ENCODE measurements around the gene SRSF1.

Gene SRSF1

DNA sequence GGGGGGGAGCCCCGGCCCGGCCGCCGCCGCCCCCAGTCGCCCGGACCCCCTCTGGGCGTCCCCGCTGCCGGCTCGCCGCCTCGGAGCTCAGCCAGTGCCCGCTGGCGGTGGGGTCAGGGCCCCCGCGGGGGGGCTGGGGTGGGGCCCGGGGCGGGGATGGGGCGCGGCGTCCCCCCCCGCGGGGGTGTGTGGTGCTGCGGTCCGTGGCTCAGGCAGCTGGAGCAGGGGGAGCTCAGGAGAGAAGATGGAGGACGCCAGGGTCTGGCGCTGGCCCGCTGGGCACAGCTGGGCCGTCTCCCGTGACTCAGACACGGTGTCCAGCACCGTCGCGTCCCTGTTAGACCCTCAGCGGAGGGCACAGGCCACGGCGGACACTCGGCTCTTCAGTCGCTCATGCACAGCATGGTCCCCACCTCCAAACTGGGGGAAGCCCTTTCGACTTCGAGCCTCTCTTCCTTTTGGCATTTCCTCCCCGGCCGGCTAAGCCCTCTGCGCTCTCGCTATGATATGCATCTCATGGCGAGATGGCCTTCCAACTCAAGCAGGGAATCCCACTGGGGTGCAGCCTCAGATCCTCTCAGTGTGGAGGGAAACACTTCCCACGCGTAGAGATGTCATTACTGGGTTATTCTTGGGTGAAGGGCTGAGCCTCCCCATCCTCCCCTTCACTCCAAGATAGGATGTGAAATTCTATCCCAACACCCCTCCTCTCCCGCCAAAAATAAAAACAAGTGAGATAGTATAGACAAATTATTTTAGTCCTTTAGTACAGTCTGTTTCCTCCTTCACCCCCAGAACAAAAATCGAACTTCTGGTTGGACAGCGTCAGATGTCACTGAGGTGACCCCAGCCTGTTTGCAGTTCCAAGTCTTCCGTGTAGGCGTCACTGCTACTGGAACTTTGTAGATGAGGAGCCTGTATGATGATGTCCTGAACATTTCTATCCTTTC lies 18.5 kb downstream of the SRSF1 start:
- no peaks in the 10 kb centered on the region for H3K27me3 Mint-ChIP-seq (ENCODE audit: low read depth)
- H3K4me1 Mint-ChIP-seq (ENCODE audit: low read depth): peaks cover 55% of the 10 kb centered on the region
- peak overlapping the region; percentile 96 for H3K27ac Mint-ChIP-seq

DNA sequence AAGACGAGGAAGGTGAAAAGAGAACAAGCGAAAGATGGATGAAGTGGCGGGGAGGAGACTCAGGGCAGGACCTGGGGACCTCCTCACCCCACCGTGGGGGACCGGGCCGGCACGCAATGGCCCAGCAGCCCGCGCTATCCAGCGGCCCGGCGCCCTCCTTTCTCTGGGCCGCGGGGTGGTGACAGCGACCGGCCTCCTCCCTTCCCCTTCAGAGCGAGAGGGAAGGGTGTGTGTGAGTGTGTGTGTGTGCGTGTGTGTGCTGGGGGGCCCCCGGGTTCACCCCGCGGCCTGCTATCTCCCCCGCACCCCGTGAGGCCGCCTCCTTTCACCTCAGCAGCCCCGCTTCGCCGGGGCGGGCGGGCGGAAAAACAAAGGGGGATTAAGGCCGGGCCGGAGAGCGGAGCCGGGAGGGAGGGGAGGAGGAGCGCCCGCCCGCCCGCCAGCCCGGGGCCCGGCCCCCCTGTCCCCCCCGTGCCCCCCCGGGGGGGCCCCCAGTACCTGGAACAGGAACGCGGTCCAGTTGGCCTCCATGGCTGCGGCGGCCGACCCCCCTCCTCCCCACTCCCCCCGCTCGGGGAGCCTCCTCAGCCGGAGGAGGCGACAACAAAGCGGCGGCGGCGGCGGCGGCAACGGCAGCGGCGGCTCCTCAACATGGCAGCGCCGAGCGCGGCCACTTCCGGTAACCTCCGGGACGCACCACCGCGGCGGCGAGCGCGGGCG lies 19.3 kb downstream of the SRSF1 start, which contains the start of gene VEZF1:
Gene VEZF1 (minus strand): TSS at position 674 of the 720 bp plus-strand sequence. CDS start 143 bp downstream, at position 531.
- Mint-ChIP-seq H3K36me3 (ENCODE audit: low read depth) (peaks cover 33% of the 10 kb centered on the region), H3K9me3 (no peaks in the 10 kb centered on the region), H3K27ac (peak within 1 kb of the TSS; percentile 96), H3K4me3 (peak within 1 kb of the TSS; percentile 95), H3K27me3 (ENCODE audit: low read depth) (no peaks in the 10 kb centered on the region), H3K4me1 (ENCODE audit: low read depth) (peaks cover 56% of the 10 kb centered on the region)
- DNase-seq (ENCODE audit: low spot score): peak; percentile 76

More for the DNA sequence above, 18.5 kb downstream of the SRSF1 start:
- H3K9me3 Mint-ChIP-seq: no peaks in the 10 kb centered on the region
- peak overlapping the region; percentile 95 for H3K4me3 Mint-ChIP-seq
- DNase-seq (ENCODE audit: low spot score): peak; percentile 69
- H3K36me3 Mint-ChIP-seq (ENCODE audit: low read depth): peaks cover 32% of the 10 kb centered on the region

DNA sequence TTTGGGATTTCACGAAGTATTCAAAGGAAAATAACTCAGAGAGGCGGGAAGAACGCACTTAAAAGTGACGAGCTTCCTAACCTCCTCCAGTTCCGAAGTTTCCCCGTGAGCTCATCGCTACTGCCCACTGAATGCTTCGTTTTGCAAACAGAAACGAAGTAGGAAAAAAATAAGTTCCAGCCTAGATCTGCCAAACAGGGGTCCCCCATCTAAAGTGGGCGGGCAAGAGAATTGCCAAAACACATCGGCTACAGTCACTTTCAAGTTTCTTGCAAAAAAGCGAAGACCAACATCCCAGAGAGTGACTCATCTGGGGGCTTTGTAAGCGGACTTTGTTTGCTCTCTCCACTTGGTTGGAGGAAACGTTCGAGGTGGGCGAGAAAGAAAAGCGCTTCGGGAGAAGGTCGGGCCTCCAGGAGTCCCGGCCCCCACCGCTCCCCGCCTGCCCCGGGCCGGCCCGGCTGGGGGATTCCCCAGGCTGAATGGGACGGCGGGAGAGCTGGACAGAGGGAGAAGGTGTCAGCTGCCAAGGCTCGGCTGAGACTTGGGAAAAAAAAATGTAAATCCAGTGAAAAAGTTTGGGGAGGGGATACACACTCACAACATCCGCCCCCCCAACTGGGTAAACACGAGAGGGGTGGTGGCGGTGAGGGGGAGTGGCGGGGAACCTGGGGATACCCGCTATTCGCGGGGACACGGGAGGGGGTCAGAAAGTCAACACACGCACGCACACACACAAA lies 20.0 kb downstream of the SRSF1 start:
- Mint-ChIP-seq H3K9me3 (no peaks in the 10 kb centered on the region), H3K4me1 (ENCODE audit: low read depth) (peaks cover 61% of the 10 kb centered on the region), H3K4me3 (peak overlapping the region; percentile 90), H3K36me3 (ENCODE audit: low read depth) (peaks cover 34% of the 10 kb centered on the region), H3K27me3 (ENCODE audit: low read depth) (no peaks in the 10 kb centered on the region), H3K27ac (peak overlapping the region; percentile 92)
- DNase-seq (ENCODE audit: low spot score): peak; percentile 46

DNA sequence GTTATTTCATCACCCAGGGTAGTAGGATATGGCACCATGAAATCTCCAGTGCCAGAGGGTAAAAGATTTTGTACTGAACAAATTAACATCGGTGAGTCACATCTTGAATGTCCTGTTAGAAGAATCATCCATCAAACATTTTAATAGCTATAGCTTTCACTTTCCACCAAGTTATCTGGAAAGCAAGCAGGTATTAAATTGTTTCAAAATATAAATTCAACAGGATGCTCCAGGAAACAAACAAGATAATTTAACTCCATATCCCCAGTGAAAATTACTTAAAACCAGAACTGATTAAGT lies 21.4 kb downstream of the SRSF1 start:
- H3K27me3 Mint-ChIP-seq (ENCODE audit: low read depth): no peaks in the 10 kb centered on the region
- H3K4me3 Mint-ChIP-seq: peak overlapping the region; percentile 56
- no peak overlapping the region for H3K27ac Mint-ChIP-seq
- peaks cover 42% of the 10 kb centered on the region for H3K36me3 Mint-ChIP-seq (ENCODE audit: low read depth)
- no peak for DNase-seq (ENCODE audit: low spot score)
- H3K9me3 Mint-ChIP-seq: no peaks in the 10 kb centered on the region
- peaks cover 60% of the 10 kb centered on the region for H3K4me1 Mint-ChIP-seq (ENCODE audit: low read depth)

DNA sequence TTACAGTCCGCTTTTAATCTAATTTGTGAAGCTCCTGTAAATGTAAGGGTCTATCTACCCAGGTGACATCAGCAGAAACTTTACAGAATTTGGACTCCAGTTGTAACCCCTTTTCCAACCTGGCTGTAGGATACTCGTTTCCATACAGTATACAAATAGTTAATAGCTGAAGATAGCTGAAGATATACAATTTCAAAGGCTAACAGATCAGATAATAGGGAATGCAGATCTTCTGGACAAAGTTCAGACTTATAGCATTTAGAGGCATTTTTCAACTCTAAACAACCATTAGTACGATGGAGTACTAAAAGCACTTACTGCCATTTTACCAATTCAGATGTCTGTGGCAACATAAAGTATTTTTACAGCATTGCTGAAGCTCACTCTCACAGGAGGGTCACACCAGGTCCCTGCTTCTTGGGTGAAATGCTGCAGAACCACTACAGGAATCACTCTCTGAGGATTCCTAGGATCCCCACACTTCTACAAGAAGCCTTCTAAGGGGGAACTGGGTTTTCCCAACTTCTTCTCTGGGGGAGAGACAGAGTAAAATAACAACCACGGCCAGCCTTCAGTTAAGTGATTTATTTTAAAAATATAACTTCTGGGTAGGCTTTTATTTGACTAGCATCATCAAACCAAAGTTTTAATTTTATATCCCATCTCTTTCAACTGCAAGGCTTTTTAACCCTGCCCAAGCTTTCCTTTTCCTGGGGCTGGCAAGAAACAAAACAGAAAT lies 21.9 kb downstream of the SRSF1 start:
- no peak for DNase-seq (ENCODE audit: low spot score)
- Mint-ChIP-seq H3K27me3 (ENCODE audit: low read depth) (no peaks in the 10 kb centered on the region), H3K9me3 (no peaks in the 10 kb centered on the region), H3K4me1 (ENCODE audit: low read depth) (peaks cover 63% of the 10 kb centered on the region), H3K36me3 (ENCODE audit: low read depth) (peaks cover 46% of the 10 kb centered on the region), H3K27ac (no peak overlapping the region), H3K4me3 (peak overlapping the region; percentile 56)

DNA sequence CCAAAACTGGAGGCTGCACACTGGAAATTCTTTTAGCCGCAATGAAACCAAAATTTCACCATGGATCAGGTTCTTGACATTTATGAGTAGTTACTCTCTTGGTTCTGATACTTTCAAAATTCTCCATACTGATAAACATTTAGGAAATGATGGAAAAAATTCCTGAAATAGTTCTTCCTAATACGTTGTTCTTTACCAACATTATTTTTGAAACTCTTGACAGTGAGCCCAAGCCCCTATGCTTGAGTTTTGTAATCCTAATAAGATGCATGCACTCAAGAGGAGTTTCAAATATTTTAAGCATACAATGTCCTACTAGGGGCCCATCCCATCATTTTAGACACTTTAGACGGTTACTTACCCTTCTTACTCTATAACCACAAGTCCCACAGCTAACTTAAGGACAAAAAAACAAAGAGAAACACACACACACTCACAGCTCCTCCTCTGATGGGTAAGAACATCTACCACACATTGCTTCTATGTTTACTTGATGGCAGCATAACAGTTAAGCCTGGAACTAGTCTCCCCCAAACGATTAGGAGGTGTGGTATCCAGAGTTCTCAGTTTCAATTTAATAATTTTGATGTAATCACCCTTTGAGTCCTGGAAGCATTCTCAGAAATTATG lies 22.7 kb downstream of the SRSF1 start:
- Mint-ChIP-seq H3K27ac (no peak overlapping the region), H3K9me3 (no peaks in the 10 kb centered on the region), H3K4me3 (peak overlapping the region; percentile 1), H3K4me1 (ENCODE audit: low read depth) (peaks cover 57% of the 10 kb centered on the region), H3K27me3 (ENCODE audit: low read depth) (no peaks in the 10 kb centered on the region), H3K36me3 (ENCODE audit: low read depth) (peaks cover 46% of the 10 kb centered on the region)
- no peak for DNase-seq (ENCODE audit: low spot score)

DNA sequence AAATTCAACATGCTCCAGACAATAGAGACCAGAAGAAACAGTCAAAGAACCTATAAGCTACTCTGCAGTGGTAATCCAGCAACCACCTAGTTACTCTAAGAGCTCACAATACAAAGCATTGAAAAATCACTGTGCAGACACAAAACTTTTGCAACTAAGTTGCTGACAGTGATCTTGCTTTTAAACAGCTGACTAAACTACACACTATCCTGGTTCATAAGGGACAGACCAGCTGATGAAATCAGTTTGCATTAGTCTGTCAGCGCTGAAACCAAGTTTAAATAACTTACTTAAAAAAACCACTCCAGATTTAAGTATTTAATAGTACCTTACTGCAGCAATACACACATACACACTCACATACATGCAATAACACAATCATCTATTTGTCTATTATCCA lies 23.6 kb downstream of the SRSF1 start:
- no peak for DNase-seq (ENCODE audit: low spot score)
- Mint-ChIP-seq H3K36me3 (ENCODE audit: low read depth) (peaks cover 44% of the 10 kb centered on the region), H3K4me1 (ENCODE audit: low read depth) (peaks cover 49% of the 10 kb centered on the region), H3K27ac (no peak overlapping the region), H3K9me3 (no peaks in the 10 kb centered on the region), H3K27me3 (ENCODE audit: low read depth) (no peaks in the 10 kb centered on the region), H3K4me3 (no peak overlapping the region)

DNA sequence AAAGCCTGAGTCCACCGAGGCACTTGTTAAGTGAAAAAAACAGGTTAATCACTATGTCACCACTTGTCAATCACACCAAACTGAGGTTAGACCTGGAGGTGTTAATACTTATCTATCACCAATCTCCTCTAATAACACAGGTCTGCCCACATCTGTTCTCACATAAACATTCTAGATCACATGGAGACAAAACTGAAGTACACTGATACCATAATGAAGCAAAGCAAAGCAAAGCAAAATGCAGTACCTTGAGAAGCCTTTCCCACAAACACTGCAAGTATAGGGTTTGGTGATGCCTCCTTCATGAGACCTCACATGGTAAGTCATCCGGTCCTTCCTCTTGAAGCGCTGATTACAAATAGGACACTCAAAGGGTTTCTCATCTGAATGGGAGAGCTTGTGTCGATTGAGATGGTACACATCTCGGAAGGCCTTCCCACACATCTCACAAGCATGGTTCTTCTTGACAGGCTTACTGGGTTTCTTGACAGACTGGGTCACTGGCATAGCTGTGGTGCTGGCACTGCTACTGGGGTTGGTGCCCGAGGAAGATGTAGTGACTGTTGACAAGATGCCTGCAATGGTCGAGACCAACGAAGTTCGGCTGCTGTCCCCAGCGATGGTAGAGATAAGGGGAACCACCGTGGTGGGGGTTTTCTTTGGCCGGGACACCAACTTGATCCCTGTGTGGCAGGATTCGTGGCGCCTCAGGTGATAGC lies 24.4 kb downstream of the SRSF1 start:
- Mint-ChIP-seq H3K4me1 (ENCODE audit: low read depth) (peaks cover 49% of the 10 kb centered on the region), H3K36me3 (ENCODE audit: low read depth) (peaks cover 51% of the 10 kb centered on the region), H3K9me3 (no peaks in the 10 kb centered on the region), H3K27ac (no peak overlapping the region), H3K27me3 (ENCODE audit: low read depth) (no peaks in the 10 kb centered on the region), H3K4me3 (no peak overlapping the region)
- DNase-seq (ENCODE audit: low spot score): no peak

DNA sequence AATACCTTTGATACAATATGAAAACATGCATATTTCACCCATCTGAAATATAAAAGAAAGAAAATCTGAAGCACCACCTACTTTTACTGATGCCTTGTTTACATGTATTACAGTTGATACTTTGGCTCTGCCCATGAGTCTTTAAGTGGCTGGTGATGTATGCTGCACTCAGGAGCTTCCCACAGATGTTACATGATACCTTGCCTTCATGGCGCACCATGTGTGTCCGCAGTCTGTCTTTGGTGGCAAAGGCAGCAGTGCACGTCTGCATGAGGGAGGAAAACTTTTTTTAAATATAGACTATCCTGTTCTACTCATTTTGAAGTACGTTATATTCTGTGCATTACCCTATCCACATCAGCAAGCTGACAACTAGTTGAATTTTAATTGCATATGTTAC lies 26.5 kb downstream of the SRSF1 start:
- H3K4me3 Mint-ChIP-seq: no peak overlapping the region
- H3K4me1 Mint-ChIP-seq (ENCODE audit: low read depth): peaks cover 37% of the 10 kb centered on the region
- no peak overlapping the region for H3K27ac Mint-ChIP-seq
- peaks cover 59% of the 10 kb centered on the region for H3K36me3 Mint-ChIP-seq (ENCODE audit: low read depth)
- no peaks in the 10 kb centered on the region for H3K27me3 Mint-ChIP-seq (ENCODE audit: low read depth)
- no peaks in the 10 kb centered on the region for H3K9me3 Mint-ChIP-seq
- DNase-seq (ENCODE audit: low spot score): no peak

DNA sequence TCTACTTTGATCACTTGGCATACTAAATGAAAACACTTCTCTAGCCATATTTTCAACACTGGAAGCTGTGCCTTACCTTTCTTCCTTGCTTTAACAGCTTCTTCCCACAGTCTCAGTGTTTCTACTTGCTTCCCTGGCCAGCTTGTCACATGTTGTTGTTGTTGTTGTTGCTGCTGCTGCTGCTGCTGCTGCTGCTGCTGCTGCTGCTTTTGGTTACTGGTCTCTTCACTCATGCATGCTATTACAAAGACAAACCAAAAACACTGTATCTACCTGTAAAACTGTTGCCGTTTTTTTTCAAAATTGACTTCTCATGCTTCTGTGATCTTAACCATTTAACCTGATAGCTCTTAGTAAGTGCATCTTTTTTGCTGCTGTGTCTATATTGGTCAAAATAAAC lies 28.0 kb downstream of the SRSF1 start:
- H3K27ac Mint-ChIP-seq: no peak overlapping the region
- H3K4me1 Mint-ChIP-seq (ENCODE audit: low read depth): peaks cover 24% of the 10 kb centered on the region
- peaks cover 67% of the 10 kb centered on the region for H3K36me3 Mint-ChIP-seq (ENCODE audit: low read depth)
- no peaks in the 10 kb centered on the region for H3K27me3 Mint-ChIP-seq (ENCODE audit: low read depth)
- H3K4me3 Mint-ChIP-seq: no peak overlapping the region
- no peaks in the 10 kb centered on the region for H3K9me3 Mint-ChIP-seq
- DNase-seq (ENCODE audit: low spot score): no peak

DNA sequence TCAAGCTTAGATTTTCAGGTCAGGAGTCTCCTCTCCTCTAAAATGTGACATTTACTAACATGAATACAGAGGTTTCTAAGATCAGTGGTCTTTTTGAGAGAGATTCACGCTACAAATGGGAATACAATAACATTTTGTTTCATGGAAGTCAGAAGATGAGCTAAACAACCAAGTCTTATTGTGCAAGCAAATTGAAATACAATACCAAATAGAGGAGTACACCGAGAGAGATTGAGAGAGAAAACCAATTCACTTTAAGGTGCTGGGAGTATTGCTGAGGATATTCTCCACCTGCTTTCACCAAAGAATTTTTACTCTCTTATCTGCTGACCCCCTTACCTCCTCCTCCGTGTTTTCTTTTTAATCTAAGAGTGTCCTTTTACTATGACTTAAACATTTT lies 30.5 kb downstream of the SRSF1 start:
- DNase-seq (ENCODE audit: low spot score): no peak
- Mint-ChIP-seq H3K36me3 (ENCODE audit: low read depth) (peaks cover 62% of the 10 kb centered on the region), H3K4me1 (ENCODE audit: low read depth) (peaks cover 7% of the 10 kb centered on the region), H3K27me3 (ENCODE audit: low read depth) (no peaks in the 10 kb centered on the region), H3K27ac (no peak overlapping the region), H3K9me3 (no peaks in the 10 kb centered on the region), H3K4me3 (no peak overlapping the region)

DNA sequence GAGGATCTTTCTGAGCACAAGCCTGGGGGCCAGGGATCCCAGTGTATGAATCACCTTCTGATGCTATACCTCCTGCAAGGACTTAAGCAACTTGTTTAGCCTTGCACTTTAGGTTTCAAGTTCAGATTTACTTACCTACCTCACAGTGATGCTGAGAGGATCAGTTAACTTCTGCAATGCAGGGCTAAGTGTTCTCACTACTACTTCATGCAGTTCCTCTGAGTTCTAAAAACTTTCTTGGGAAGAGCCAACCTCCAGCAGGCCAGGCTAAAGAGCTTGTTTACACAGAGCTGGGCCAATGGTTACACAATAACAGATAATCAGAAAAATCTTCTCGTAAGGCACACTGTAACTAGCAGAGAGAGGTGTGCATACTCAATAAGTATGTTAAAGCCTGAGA lies 32.0 kb downstream of the SRSF1 start:
- peaks cover 49% of the 10 kb centered on the region for H3K36me3 Mint-ChIP-seq (ENCODE audit: low read depth)
- H3K4me1 Mint-ChIP-seq (ENCODE audit: low read depth): no peaks in the 10 kb centered on the region
- no peak overlapping the region for H3K27ac Mint-ChIP-seq
- H3K9me3 Mint-ChIP-seq: no peaks in the 10 kb centered on the region
- H3K27me3 Mint-ChIP-seq (ENCODE audit: low read depth): no peaks in the 10 kb centered on the region
- no peak overlapping the region for H3K4me3 Mint-ChIP-seq
- DNase-seq (ENCODE audit: low spot score): no peak
